Left renal pelvis (tissue), 4 donors: ENCODE results near the gene EXOC4. TPM values are rescaled to one million over a fixed set of nuclear protein-coding genes. Genes with fewer than 3 reads are reported as not detected.
A peak's percentile ranks its signal among the peaks of the same experiment; 100 is the strongest.
"Not testable (repeated sequence)": the region's sequence is repeated elsewhere in the genome, so short reads cannot be mapped to it uniquely, and the experiment has no call there.

ENCODE experiments used
- DNase-seq, 4 donors: peaks; one replicate each; pipeline ENCODE4 v3.0.0-alpha.2; 2013; ENCODE audit warnings: low read depth in 4 of 4, low spot score in 3 of 4
- polyA plus RNA-seq, 4 donors: library from polyadenylated mRNA; unstranded; fragments of 120-200 nt; gene quantifications; one replicate each; pipeline ENCODE4 v1.2.1, GENCODE V29; 2013; ENCODE audit not compliant: insufficient read length in 4 of 4

EXOC4 gene
- polyA plus RNA-seq, 4 donors, result 59.2 to 81.3 (median 72.0) TPM

GRCh38 chr7:133593561-133593960, 340.7 kb downstream of the EXOC4 start:
- no peak for DNase-seq

- DNase-seq, result no peak
Measured at GRCh38 chr7:133601617-133602016, 348.7 kb downstream of the EXOC4 start.

- DNase-seq, result peak in 1 of 4 donors; percentile 48
Measured at GRCh38 chr7:133602291-133602690, 349.4 kb downstream of the EXOC4 start.

- no peak for DNase-seq
Measured at GRCh38 chr7:133606991-133607390, 354.1 kb downstream of the EXOC4 start.

GRCh38 chr7:133609806-133610205, 356.9 kb downstream of the EXOC4 start:
- DNase-seq, result no peak

- no peak for DNase-seq
Measured at GRCh38 chr7:133611955-133612354, 359.1 kb downstream of the EXOC4 start.

- no peak for DNase-seq
Measured at GRCh38 chr7:133613250-133613790, 360.4 kb downstream of the EXOC4 start.

GRCh38 chr7:133614251-133614650, 361.4 kb downstream of the EXOC4 start:
- no peak for DNase-seq

- no peak for DNase-seq
Measured at GRCh38 chr7:133618970-133619369, 366.1 kb downstream of the EXOC4 start.

GRCh38 chr7:133619491-133619890, 366.6 kb downstream of the EXOC4 start:
- no peak for DNase-seq

GRCh38 chr7:133623721-133624120, 370.8 kb downstream of the EXOC4 start:
- no peak for DNase-seq

GRCh38 chr7:133625046-133625445, 372.2 kb downstream of the EXOC4 start:
- DNase-seq, result no peak

GRCh38 chr7:133629701-133630100, 376.8 kb downstream of the EXOC4 start:
- no peak for DNase-seq

- no peak for DNase-seq
Measured at GRCh38 chr7:133633055-133633454, 380.2 kb downstream of the EXOC4 start.

GRCh38 chr7:133635541-133635940, 382.7 kb downstream of the EXOC4 start:
- no peak for DNase-seq

GRCh38 chr7:133638857-133639256, 386.0 kb downstream of the EXOC4 start:
- DNase-seq, result no peak

- DNase-seq, result no peak
Measured at GRCh38 chr7:133641436-133641835, 388.6 kb downstream of the EXOC4 start.

GRCh38 chr7:133642907-133643306, 390.0 kb downstream of the EXOC4 start:
- DNase-seq, result no peak

- not testable (repeated sequence) for DNase-seq
Measured at GRCh38 chr7:133643652-133644051, 390.8 kb downstream of the EXOC4 start.

GRCh38 chr7:133645884-133646391, 393.1 kb downstream of the EXOC4 start:
- no peak for DNase-seq

- no peak for DNase-seq
Measured at GRCh38 chr7:133646472-133647315, 393.8 kb downstream of the EXOC4 start.

- DNase-seq, result no peak
Measured at GRCh38 chr7:133649593-133649992, 396.7 kb downstream of the EXOC4 start.
